ENCODE results near the gene COBLL1.
"Not testable (repeated sequence)": the region's sequence is repeated elsewhere in the genome, so short reads cannot be mapped to it uniquely, and the experiment has no call there.

COBLL1 gene

DNA sequence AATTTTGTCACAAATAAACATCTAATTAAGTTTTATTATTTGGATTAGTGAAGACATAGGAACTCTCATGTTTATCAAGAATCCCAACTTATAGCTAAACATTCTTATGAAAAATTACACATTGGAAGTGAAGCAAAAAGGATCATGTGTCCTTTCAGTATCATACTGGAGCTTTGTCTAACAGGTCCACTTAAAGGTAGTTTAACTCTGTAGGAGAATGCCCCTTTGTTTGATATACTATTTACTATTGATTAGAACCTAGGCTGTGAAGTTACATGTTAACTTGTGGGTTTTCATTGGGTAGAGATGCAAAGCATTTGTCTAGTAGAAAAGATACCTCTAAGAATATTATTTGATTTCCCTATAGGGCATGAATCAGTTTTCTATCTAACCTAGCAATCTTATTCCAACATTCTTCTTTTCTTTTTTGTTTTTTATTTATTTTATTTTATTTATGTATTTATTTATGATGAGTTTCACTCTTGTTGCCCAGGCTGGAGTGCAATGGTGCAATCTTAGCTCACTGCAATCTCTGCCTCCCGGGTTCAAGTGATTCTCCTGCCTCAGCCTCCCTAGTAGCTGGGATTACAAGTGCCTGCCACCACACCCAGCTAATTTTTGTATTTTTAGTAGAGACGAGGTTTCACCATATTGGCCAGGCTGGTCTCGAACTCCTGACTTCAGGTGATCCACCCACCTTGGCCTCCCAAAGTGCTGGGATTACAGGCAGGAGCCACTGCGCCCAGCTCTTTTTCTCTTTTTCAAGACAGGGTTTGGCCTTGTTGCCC lies 18.5 kb upstream of the COBLL1 start:
- DNase-seq = not testable (repeated sequence)

DNA sequence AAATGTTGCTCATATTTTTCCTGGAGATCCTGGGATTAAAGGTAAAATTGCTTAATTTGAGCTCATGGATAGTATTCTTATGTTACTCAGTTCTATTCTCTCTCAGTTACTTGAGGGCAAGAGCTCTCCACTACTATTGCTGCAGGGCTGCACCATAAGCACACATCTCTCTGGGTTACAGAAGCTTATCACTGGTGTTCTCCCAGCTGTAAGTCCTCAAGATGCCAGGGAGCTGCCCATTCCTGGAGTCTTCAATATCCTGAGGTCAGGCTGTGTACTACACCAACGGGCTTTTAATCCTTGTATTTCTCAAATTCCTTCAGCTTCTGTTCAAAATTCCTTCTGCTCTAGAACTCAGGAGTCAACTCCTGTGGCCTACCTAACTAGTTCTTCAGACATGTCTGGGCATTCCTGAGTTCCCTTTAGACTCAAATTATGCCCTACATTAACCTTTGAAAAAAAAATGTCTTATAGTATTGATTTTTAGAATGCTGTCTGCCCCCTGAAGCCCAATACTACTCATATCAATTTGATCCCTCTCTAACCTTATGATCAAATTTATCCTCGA lies 17.7 kb upstream of the COBLL1 start:
- DNase-seq = no peak

GRCh38 chr2:164852086-164852485 lies 10.5 kb upstream of the COBLL1 start:
- DNase-seq = no peak

GRCh38 chr2:164850235-164850634 lies 8.6 kb upstream of the COBLL1 start:
- no peak for DNase-seq

DNA sequence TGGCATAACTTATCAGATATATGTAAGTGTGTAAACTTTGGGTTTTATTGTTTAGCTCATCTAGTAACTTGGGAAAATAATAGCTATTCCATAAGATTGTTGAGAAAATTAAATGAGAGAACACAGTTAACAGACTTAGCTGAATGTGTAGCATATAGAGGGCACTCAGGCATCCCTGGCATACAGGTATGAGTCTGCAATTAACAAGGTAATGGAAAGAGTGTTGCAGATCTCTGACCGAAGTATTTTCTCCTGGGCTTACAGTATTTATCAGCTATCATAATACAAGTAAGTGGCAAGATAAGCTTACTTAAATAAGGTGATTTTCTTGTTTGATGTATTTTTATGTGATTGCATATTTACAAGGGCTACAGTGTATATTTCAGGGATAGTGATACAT lies 7.9 kb upstream of the COBLL1 start:
- no peak for DNase-seq

GRCh38 chr2:164847981-164848741 lies 6.5 kb upstream of the COBLL1 start:
- DNase-seq = no peak

GRCh38 chr2:164847291-164847690 lies 5.7 kb upstream of the COBLL1 start:
- no peak for DNase-seq

GRCh38 chr2:164846276-164846675 lies 4.7 kb upstream of the COBLL1 start:
- DNase-seq = no peak

DNA sequence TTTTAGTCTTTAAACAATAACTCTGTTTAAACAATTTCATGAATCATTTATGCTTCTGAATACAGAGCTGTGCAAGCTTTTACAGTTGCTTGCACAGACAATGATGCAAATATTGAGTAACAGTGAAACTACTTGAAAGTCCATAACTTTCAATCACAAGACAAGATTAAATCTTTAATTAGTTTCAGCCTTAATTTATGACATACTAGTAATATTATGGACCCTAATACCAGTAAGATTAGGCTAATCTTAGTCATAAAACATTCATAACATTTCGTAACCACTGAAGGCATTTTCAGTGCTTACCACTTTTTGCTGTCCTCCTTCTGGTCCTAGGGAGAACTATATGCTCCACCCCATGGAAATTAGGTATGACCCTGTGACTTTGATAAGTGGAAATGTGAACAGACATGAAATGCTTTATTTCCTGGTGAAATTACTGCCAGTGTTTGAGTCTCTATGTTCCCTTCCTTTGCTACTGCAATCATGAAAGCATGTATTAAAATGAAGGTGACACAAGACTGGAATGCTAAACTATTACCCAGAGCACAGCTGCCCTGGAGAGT lies 1.8 kb upstream of the COBLL1 start:
- DNase-seq = no peak

GRCh38 chr2:164842624-164842966 lies 972 bp upstream of the COBLL1 start:
- DNase-seq = no peak

GRCh38 chr2:164840930-164841718 lies 499 bp downstream of the COBLL1 start:
- no peak for DNase-seq

DNA sequence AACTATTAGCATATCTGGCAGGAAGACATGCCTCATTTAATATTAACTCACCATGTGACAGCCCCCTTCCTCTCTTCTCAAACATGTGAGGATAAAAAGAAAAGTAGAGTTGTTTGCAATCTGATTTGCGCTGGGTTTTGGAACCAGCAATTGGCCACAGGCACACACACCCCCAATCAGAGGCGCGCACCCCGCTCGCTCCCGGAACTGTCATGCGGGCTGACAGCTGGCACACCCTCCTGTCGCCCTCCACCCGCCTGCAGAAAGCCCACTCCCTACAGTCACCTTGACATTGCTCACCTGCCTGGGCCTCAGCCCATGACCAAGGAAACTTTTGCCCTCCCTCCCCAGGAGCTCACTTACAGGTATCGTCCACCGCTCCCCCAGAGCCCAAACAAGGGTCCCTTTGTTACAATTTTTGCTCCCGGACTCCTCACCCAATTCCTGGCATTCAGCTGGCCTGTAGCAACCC lies 1.1 kb downstream of the COBLL1 start:
- DNase-seq = no peak

DNA sequence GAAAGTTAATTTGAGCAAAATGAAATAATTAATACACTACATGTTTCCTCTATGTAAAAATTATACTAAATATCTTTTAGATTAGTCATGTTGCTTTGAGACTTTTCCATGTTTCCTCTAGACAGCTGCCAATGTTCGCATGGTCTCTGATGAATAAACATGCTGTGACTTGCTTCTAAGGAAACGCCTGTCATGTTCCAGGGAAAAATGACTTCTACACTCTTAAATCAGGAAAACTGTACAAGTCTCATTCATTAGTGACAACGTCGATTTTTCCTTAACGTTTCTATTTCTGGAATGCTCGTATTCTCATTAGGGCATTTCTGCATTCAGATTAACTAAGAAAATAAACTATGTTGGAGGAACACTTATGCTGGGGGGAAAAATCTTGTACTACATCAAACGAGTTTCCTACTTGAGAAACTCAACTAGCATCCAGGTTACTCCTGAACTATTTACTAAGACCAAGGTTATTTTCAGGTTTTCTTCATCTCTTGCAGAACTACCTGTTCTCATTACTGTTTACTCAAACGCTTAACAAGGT lies 1.6 kb downstream of the COBLL1 start:
- no peak for DNase-seq

DNA sequence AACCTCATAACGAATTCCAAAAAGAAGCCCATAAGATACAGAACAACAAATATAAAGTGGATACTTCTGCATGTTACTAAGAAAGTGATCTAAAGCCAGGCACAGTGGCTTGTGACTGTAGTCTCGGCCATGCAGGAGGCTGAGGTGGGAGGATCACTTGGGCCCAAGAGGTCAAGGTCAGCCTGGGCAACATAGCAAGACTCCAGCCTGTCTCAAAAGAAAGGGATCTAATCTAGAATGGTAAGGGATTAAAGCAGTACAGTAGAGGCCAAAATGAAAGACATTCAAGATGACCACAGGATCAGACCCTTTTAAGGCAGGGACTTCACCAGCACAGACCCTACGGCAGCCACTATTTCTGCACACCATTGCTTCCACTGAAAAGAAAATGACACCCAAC lies 3.8 kb downstream of the COBLL1 start:
- DNase-seq = no peak

DNA sequence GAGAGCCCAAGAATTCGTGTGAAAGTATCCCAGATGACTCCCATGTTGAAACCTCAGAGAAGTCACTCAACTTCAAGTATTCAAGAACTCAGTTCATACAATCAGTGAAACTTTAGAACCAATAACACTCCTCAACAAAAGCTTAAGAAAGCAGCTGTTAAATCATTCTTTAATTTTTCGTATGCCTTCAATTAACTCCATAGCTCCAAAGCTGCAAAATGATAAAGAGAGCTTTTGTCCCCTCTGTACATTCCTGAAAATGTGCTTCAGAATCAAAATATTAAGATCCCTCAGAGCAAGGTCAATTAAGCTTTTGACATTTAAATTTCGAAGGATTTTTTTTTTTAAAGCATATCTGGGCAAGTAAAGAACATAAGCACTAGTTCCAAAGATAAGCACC lies 4.7 kb downstream of the COBLL1 start:
- no peak for DNase-seq

DNA sequence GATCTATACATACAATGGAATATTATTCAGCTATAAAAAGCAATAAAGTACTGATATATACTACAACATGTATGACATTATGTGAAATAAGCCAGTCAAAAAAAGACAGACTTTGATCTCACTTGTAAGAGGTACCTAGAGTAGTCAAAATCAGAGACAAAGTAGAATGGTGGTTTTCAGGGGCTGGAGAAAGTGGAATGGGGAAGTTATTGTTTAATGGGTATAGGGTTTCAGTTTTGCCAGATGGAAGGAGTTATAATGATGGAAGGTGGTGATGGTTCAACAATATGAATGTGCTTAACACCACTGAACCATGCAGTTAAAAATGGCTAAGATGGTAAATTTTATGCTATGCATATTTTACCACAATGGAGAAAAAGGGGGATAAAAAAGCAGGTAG lies 6.3 kb downstream of the COBLL1 start:
- DNase-seq = no peak

- DNase-seq = no peak
These were observed 9.7 kb downstream of the COBLL1 start for GRCh38 chr2:164831887-164832286.

GRCh38 chr2:164831180-164831579 lies 10.4 kb downstream of the COBLL1 start:
- no peak for DNase-seq

- DNase-seq = no peak
These were observed 15.1 kb downstream of the COBLL1 start for GRCh38 chr2:164826293-164827243.

DNA sequence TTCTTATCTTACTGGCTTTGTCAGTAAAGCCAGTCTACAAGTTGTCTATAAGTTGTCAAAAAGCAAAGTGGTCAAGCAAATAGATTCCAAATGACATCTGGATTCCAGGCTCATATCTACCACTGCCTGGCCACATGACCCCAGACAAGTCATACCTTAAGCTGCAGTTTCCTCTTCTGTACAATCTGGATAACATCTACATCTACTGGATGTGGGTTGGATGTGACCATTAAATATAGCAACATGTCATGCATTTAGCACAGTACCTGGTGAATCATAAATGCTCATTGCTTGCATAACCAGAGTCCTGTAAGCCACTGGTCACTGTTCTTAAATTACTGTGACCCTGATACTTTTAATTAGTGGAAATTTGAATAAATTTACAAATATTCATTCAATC lies 16.8 kb downstream of the COBLL1 start:
- no peak for DNase-seq

DNA sequence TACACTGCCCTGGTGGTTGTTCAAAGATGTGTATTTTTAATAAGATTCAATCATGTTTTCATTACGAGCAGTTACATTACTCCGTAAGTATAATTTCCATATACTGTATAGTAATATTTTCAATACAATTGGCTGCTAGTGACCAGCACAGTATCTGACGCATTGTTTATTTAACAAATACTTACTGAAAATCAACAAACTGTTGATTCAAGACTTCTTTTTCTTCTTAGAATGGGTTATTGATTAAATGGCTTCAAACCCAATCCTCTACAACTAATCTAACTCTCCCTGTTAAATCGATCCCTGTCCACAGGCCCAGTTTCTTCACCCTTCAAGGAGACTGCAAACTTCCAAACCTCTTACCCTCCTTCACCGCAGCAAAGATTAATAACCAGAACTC lies 18.5 kb downstream of the COBLL1 start:
- no peak for DNase-seq

All from NK-92 treated with Interleukin-12 subunit alpha and Interleukin-12 subunit beta, amount 100 ng/mL, for 24 hours (cell line).